Adrenal gland (tissue), 5 donors: ENCODE results near the gene PLA2G2E.

Experiments used
- CTCF ChIP-seq, 6 experiments: fragments of 450-650 bp in 4 of 6; fragments of 200-600 bp in 2 of 6; sonication (generic) in 1 of 6; IDR thresholded peaks; 1 replicate in 5 of 6; 2 replicates in 1 of 6; pipeline versions ENCODE4 v1.5.1 to v1.8.0; 2016 to 2021; ENCODE audit warnings: antibody characterized with exemption in 6 of 6, mild to moderate bottlenecking in 2 of 6, moderate library complexity in 1 of 6
- POLR2A ChIP-seq, 2 donors: fragments of 450-650 bp; IDR thresholded peaks; one replicate each; pipeline ENCODE4 v1.6.1; 2017; ENCODE audit warnings: antibody characterized with exemption in 2 of 2, mild to moderate bottlenecking in 2 of 2, moderate library complexity in 1 of 2
- donor health status: DM: no; HTN: no; CAD: no.

- TF ChIP-seq CTCF (IDR thresholded peaks at IDR 0.05) (no peak), POLR2A (IDR thresholded peaks at IDR 0.05) (no peak)
Observed at GRCh38 chr1:19894218-19894617, 29.2 kb downstream of the PLA2G2E start.
